ENCODE results near the gene SORBS1. TPM values are rescaled to one million over a fixed set of nuclear protein-coding genes. Genes with fewer than 3 reads are reported as not detected.
A peak's percentile ranks its signal among the peaks of the same experiment; 100 is the strongest.

Gene SORBS1
- total RNA-seq, 2 experiments from 2014 or later = 0.57 to 3.1 TPM

DNA sequence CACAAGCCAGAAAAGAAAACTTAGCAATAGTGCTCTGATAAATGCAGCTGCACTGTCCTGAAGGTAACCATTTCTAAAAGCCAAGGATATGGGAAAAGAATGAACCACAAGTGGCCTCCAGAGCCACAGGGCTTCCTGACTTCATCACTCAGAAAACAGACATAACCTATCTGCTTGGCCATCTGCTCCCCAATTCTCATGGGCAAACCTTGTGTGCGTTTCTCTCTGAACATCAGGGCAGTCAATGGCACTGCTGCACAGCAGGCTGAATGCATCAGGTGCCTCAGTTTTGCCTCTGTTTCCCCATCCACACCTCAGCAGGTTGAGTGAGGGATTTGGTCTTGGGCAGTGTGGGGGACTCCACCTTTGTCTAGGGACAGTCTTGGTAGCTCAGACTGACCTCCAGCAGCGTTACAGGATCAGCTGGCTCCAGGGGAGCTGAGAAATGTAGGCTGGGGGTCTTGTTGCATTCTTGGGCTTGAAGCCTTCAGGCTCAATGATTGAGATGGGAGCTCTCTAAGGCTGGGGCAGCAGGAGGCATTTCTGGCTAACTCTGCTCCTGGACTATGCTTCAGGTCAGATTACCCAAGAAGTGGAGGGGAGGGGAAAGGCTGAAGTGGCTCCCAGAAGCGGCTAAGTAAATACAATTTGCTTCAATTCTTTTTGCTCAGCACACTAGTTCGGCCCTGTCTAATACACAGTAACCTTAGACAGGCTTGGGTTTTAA lies 246.8 kb downstream of the SORBS1 start:
- TF ChIP-seq, protein P1, sequence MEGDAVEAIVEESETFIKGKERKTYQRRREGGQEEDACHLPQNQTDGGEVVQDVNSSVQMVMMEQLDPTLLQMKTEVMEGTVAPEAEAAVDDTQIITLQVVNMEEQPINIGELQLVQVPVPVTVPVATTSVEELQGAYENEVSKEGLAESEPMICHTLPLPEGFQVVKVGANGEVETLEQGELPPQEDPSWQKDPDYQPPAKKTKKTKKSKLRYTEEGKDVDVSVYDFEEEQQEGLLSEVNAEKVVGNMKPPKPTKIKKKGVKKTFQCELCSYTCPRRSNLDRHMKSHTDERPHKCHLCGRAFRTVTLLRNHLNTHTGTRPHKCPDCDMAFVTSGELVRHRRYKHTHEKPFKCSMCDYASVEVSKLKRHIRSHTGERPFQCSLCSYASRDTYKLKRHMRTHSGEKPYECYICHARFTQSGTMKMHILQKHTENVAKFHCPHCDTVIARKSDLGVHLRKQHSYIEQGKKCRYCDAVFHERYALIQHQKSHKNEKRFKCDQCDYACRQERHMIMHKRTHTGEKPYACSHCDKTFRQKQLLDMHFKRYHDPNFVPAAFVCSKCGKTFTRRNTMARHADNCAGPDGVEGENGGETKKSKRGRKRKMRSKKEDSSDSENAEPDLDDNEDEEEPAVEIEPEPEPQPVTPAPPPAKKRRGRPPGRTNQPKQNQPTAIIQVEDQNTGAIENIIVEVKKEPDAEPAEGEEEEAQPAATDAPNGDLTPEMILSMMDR (conservative IDR thresholded peaks at IDR 0.05; ENCODE audit: low read length) = no peak
- TF ChIP-seq EZH2phosphoT487 (IDR thresholded peaks at IDR 0.05; ENCODE audit: borderline replicate concordance, low read depth, low read length) = no peak
- CTCF ChIA-PET (ENCODE audit: unreplicated experiment) = no interaction called here
- intact Hi-C loops (cut with micrococcal nuclease; ENCODE audit: unreplicated experiment) = no loop called here

DNA sequence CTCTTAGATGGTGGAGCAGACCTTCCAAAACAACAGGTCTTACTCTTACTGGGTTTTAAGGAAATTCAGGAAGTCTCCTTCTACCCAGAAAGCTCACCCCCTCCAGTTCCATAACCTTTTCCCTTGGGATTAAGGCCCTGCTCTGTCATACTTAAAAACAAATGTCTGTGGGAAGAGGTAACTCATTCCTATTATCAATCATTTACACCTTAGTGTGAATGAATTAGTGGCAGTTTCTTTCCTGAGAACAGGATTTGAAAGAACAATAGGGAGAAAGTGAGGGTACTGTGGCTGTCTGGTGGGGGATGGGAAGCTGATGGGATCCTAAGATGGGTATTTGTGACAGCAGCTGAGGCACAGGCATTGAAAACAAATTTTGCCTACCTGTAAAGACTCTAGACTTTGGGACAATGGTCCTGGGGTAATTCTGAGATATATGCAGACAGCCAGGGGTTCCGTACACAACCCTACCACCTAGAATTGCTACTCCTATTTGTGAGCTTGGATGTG lies 248.1 kb downstream of the SORBS1 start:
- H3K36me3 ChIP-seq (ENCODE audit: insufficient read depth, low read length) = no peaks in the 10 kb centered on the region
- no peak overlapping the region for H2AFZ ChIP-seq (ENCODE audit: low read length)
- ChIA-PET POLR2A (interaction anchor here (0.6 kb wide), 1 partner anchor 104 kb away, joined by 6 read pairs; no protein-coding TSS in a partner anchor), CTCF (ENCODE audit: unreplicated experiment) (no interaction called here)
- H3K79me2 ChIP-seq (ENCODE audit: insufficient read depth, low read depth, low read length) = no peaks in the 10 kb centered on the region
- no peak for TF ChIP-seq EZH2phosphoT487 (IDR thresholded peaks at IDR 0.05; ENCODE audit: borderline replicate concordance, low read depth, low read length)
- TF ChIP-seq, protein P1 (conservative IDR thresholded peaks at IDR 0.05; ENCODE audit: low read length) = no peak
- no TSS peak for BruUV-seq (replicated peaks)
- no peaks in the 10 kb centered on the region for H3K9me2 ChIP-seq (ENCODE audit: insufficient read depth, low read length)
- intact Hi-C loops (cut with micrococcal nuclease; ENCODE audit: unreplicated experiment) = no loop called here
- no peak overlapping the region for H3K4me2 ChIP-seq (ENCODE audit: low read length)
- no peak overlapping the region for H3K4me3 ChIP-seq (ENCODE audit: low read depth, low read length, poor library complexity, severe bottlenecking)
- H3K27ac ChIP-seq (ENCODE audit: low read depth, low read length, poor library complexity, severe bottlenecking) = no peak overlapping the region
- H3K4me1 ChIP-seq (ENCODE audit: insufficient read depth, low read length, poor library complexity, severe bottlenecking) = peaks cover 17% of the 10 kb centered on the region
- DNase-seq (ENCODE audit: low spot score) = no peak
- H3K9me3 ChIP-seq (ENCODE audit: low read length) = no peaks in the 10 kb centered on the region
- H4K20me1 ChIP-seq (ENCODE audit: insufficient read depth, low read length) = no peaks in the 10 kb centered on the region

More for the DNA sequence above, 246.8 kb downstream of the SORBS1 start:
- Histone ChIP-seq H3K9me3 (ENCODE audit: low read length) (no peaks in the 10 kb centered on the region), H2AFZ (ENCODE audit: low read length) (no peak overlapping the region), H3K79me2 (ENCODE audit: insufficient read depth, low read depth, low read length) (no peaks in the 10 kb centered on the region), H3K27ac (ENCODE audit: low read depth, low read length, poor library complexity, severe bottlenecking) (no peak overlapping the region), H3K4me2 (ENCODE audit: low read length) (no peak overlapping the region), H3K9me2 (ENCODE audit: insufficient read depth, low read length) (no peaks in the 10 kb centered on the region), H3K4me1 (ENCODE audit: insufficient read depth, low read length, poor library complexity, severe bottlenecking) (peaks cover 17% of the 10 kb centered on the region), H3K4me3 (ENCODE audit: low read depth, low read length, poor library complexity, severe bottlenecking) (no peak overlapping the region), H4K20me1 (ENCODE audit: insufficient read depth, low read length) (no peaks in the 10 kb centered on the region), H3K36me3 (ENCODE audit: insufficient read depth, low read length) (no peaks in the 10 kb centered on the region)
- POLR2A ChIA-PET = no interaction called here
- no TSS peak for BruUV-seq (replicated peaks)
- DNase-seq (ENCODE audit: low spot score) = no peak

DNA sequence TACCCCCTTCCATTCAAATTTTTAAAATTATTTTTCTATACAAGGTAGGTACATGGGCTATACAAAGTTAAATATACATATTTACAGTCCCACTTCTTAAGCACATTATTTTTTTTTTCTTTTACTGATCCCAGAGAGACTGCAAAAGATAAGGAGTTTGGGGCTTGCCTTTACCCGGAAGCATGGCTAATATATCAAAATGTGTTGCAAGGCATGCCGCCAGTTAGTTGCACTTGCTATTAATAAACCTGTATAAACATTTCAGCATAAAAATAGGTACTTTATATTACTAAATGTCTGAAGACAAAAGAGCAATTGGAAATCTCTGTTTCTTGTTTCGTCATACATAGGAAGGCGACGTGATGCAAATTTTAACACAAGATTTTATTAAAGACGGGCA lies 248.9 kb downstream of the SORBS1 start:
- ChIA-PET POLR2A (no interaction called here), CTCF (ENCODE audit: unreplicated experiment) (no interaction called here)
- no peaks in the 10 kb centered on the region for H3K36me3 ChIP-seq (ENCODE audit: insufficient read depth, low read length)
- no peaks in the 10 kb centered on the region for H4K20me1 ChIP-seq (ENCODE audit: insufficient read depth, low read length)
- no peaks in the 10 kb centered on the region for H3K9me2 ChIP-seq (ENCODE audit: insufficient read depth, low read length)
- no peak overlapping the region for H3K4me2 ChIP-seq (ENCODE audit: low read length)
- H3K4me1 ChIP-seq (ENCODE audit: insufficient read depth, low read length, poor library complexity, severe bottlenecking) = peaks cover 17% of the 10 kb centered on the region
- H3K4me3 ChIP-seq (ENCODE audit: low read depth, low read length, poor library complexity, severe bottlenecking) = no peak overlapping the region
- TF ChIP-seq, protein P1 (conservative IDR thresholded peaks at IDR 0.05; ENCODE audit: low read length) = no peak
- TF ChIP-seq EZH2phosphoT487 (IDR thresholded peaks at IDR 0.05; ENCODE audit: borderline replicate concordance, low read depth, low read length) = no peak
- no TSS peak for BruUV-seq (replicated peaks)
- no peaks in the 10 kb centered on the region for H3K9me3 ChIP-seq (ENCODE audit: low read length)
- intact Hi-C loops (cut with micrococcal nuclease; ENCODE audit: unreplicated experiment) = no loop called here
- peak overlapping the region; percentile 8; the same call in 1 of the 2 replicates for H2AFZ ChIP-seq (ENCODE audit: low read length)
- H3K79me2 ChIP-seq (ENCODE audit: insufficient read depth, low read depth, low read length) = no peaks in the 10 kb centered on the region
- DNase-seq (ENCODE audit: low spot score) = no peak
- H3K27ac ChIP-seq (ENCODE audit: low read depth, low read length, poor library complexity, severe bottlenecking) = no peak overlapping the region
